Spleen (tissue), 11 donors: ENCODE data around the gene PDE2A. TPM values are rescaled to one million over a fixed set of nuclear protein-coding genes. Genes with fewer than 3 reads are reported as not detected.

ENCODE experiments used
- DNase-seq: peaks from one replicate; pipeline ENCODE4 v3.0.0-alpha.2; 2020
- H3K27ac ChIP-seq, 8 donors: fragments of 200-600 bp; sonication (generic) in 7 of 8; 1 replicate in 4 of 8; 2 replicates in 4 of 8; pipeline versions ENCODE4 v1.5.0 to v1.8.0; 2016 to 2021; ENCODE audit warnings: inconsistent platforms in 4 of 8, mild to moderate bottlenecking in 4 of 8, moderate library complexity in 1 of 8
- H3K27me3 ChIP-seq, 7 donors: fragments of 200-600 bp; sonication (generic) in 6 of 7; replicated peaks in 1 of 7; 1 replicate in 4 of 7; 2 replicates in 3 of 7; pipeline versions ENCODE4 v1.5.0 to v1.8.0; 2016 to 2021; ENCODE audit warnings: inconsistent platforms in 3 of 7, mild to moderate bottlenecking in 1 of 7
- H3K36me3 ChIP-seq, 6 donors: fragments of 200-600 bp; sonication (generic) in 5 of 6; 1 replicate in 4 of 6; 2 replicates in 2 of 6; pipeline versions ENCODE4 v1.5.0 to v1.8.0; 2016 to 2021; ENCODE audit warnings: inconsistent platforms in 2 of 6
- H3K4me1 ChIP-seq, 6 donors: fragments of 200-600 bp; sonication (generic) in 5 of 6; 1 replicate in 3 of 6; 2 replicates in 3 of 6; pipeline versions ENCODE4 v1.5.0 to v1.8.0; 2016 to 2021; ENCODE audit warnings: inconsistent platforms in 3 of 6
- H3K4me3 ChIP-seq, 8 donors: fragments of 200-600 bp; sonication (generic) in 7 of 8; 1 replicate in 4 of 8; 2 replicates in 4 of 8; pipeline versions ENCODE4 v1.5.0 to v1.8.0; 2016 to 2021; ENCODE audit warnings: inconsistent platforms in 4 of 8, mild to moderate bottlenecking in 4 of 8, moderate library complexity in 2 of 8
- H3K9me3 ChIP-seq, 8 donors: fragments of 200-600 bp; sonication (generic) in 7 of 8; 1 replicate in 4 of 8; 2 replicates in 4 of 8; pipeline versions ENCODE4 v1.5.0 to v1.8.0; 2016 to 2021; ENCODE audit warnings: inconsistent platforms in 4 of 8
- CTCF ChIP-seq, 11 experiments: fragments of 200-600 bp in 7 of 11; fragments of 450-650 bp in 4 of 11; sonication (generic) in 4 of 11; IDR thresholded peaks in 8 of 11; conservative IDR thresholded peaks in 3 of 11; 1 replicate in 7 of 11; 2 replicates in 4 of 11; pipeline versions ENCODE4 v1.4.0 to v1.8.0; 2016 to 2021; ENCODE audit warnings: antibody characterized with exemption in 11 of 11, inconsistent platforms in 4 of 11, mild to moderate bottlenecking in 1 of 11
- POLR2A ChIP-seq, 3 donors: fragments of 450-650 bp; IDR thresholded peaks; one replicate each; pipeline ENCODE4 v1.5.1; 2017; ENCODE audit warnings: antibody characterized with exemption in 3 of 3, mild to moderate bottlenecking in 1 of 3
- POLR2AphosphoS5 ChIP-seq, 3 donors: sonication (generic); formaldehyde crosslinking; IDR thresholded peaks; one replicate each; pipeline ENCODE4 v1.5.1; 2017; ENCODE audit warnings: antibody characterized with exemption in 3 of 3
- WGBS, 5 donors: extraction: QIAGEN DNeasy Blood & Tissue Kit in 3 of 5; methylation state at CpG; one replicate each; pipeline versions ENCODE4 v1.1.5 to v1.1.7; 2013 to 2018; 5-methylcytosine and 5-hydroxymethylcytosine counted together
- intact Hi-C: fragments of 100-400 bp; cut with DNase I; formaldehyde crosslinking; loops from one replicate; pipeline ENCODE4 v1.15.0; 2023; ENCODE audit warnings: low total_unique reads
- polyA plus RNA-seq, 3 donors: library from polyadenylated mRNA; stranded (reverse); fragments of 200-250 nt; gene quantifications; one replicate each; pipeline ENCODE4 v1.2.1, GENCODE V29; 2013
- total RNA-seq, 7 donors: library from RNA; depleted of rRNA in 3 of 7; stranded (reverse); fragments of >200 nt in 3 of 7; fragmentation: NEBNext Ultra II Directional in 4 of 7; extraction: Animal tissue kit (Norgen Biotek cat#: 25700) in 4 of 7; gene quantifications; one replicate each; pipeline versions ENCODE4 v1.1.0 to v1.2.1, GENCODE V29; 2016 to 2021
- donor health status: healthy with polysubstance abuse.
- donor health status: DM: no; HTN: no; CAD: no; lungs with moderate emphysema.
- donor health status: DM: no; HTN: no; CAD: no.
- donor health status: Bipolar disorder and iron deficiency.
- donor health status: healthy.
- donor health status: DM: no; HTN: no; CAD: no.
- donor health status: DM: yes; HTN: yes; CAD: no.

PDE2A gene
- total and polyA plus RNA-seq, 10 donors: 58.2 to 584 (median 333) TPM

- H3K4me1 ChIP-seq: peaks cover 45 to 100% (median 90%) of the 10 kb centered on the region in 6 donors
- peak overlapping the region in 5 of 8 donors; percentile 24 to 81 (median 61) for H3K4me3 ChIP-seq
- H3K27me3 ChIP-seq: no peaks in the 10 kb centered on the region
- H3K27ac ChIP-seq: peak overlapping the region in 6 of 8 donors; percentile 4 to 97 (median 92)
- WGBS, 5 donors: 65 to 75% (median 70%) methylated on average over 4 of the region's 4 CpGs
- intact Hi-C loops: no loop called here
- no peak for DNase-seq
- H3K36me3 ChIP-seq: peaks cover 0 to 87% (median 25%) of the 10 kb centered on the region in 6 donors
- TF ChIP-seq CTCF (IDR thresholded peaks at IDR 0.05 in 8 of 11, conservative IDR thresholded peaks at IDR 0.05 in 3 of 11) (no peak), POLR2AphosphoS5 (IDR thresholded peaks at IDR 0.05) (no peak), POLR2A (IDR thresholded peaks at IDR 0.05) (no peak)
- H3K9me3 ChIP-seq: no peaks in the 10 kb centered on the region
Observed at GRCh38 chr11:72719551-72719950, 45.3 kb upstream of the PDE2A start.

DNA sequence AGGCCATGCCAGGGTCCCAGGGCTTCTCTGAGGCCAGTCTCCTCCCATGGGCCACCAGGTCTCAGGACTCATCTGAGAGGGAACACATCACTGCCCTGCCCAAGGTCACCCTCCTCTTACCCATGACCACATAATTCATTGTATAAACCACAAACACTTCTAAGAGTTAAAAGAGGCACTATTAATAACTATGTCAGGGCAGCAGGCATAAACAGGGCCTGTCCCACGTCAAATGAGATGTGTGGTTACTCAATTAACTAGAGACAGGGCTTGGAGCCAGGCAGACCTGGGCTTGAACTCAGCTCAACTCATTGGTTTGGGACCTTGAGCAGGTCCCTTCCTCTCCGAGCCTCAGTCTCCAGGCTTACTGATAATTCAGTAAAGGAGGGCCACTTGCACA, 44.9 kb upstream of the PDE2A start:
- Histone ChIP-seq H3K27ac (peak overlapping the region in 5 of 8 donors; percentile 43 to 97 (median 92)), H3K4me3 (peak overlapping the region in 3 of 8 donors; percentile 61 to 81 (median 71)), H3K27me3 (no peaks in the 10 kb centered on the region), H3K4me1 (peaks cover 44 to 100% (median 90%) of the 10 kb centered on the region in 6 donors), H3K36me3 (peaks cover 0 to 87% (median 23%) of the 10 kb centered on the region in 6 donors), H3K9me3 (no peaks in the 10 kb centered on the region)
- no peak for DNase-seq
- 10 to 40% (median 26%) methylated on average over 2 of the region's 2 CpGs for WGBS, 5 donors
- TF ChIP-seq POLR2AphosphoS5 (IDR thresholded peaks at IDR 0.05) (peak in 1 of 3 donors; percentile 51), CTCF (IDR thresholded peaks at IDR 0.05 in 8 of 11, conservative IDR thresholded peaks at IDR 0.05 in 3 of 11) (no peak)
- intact Hi-C loops: no loop called here

- peak in 2 of 3 donors; percentile 21 to 38 for TF ChIP-seq POLR2AphosphoS5 (IDR thresholded peaks at IDR 0.05)
- no peak for TF ChIP-seq CTCF (IDR thresholded peaks at IDR 0.05 in 8 of 11, conservative IDR thresholded peaks at IDR 0.05 in 3 of 11)
- H3K27ac ChIP-seq: peak overlapping the region in 5 of 8 donors; percentile 32 to 97 (median 92)
- no peaks in the 10 kb centered on the region for H3K27me3 ChIP-seq
- 59 to 75% (median 72%) methylated on average over 7 to 9 of the region's 9 CpGs for WGBS, 5 donors
- H3K4me3 ChIP-seq: peak overlapping the region in 1 of 8 donors; percentile 81
- no peak for DNase-seq
- no peaks in the 10 kb centered on the region for H3K9me3 ChIP-seq
- peaks cover 0 to 87% (median 30%) of the 10 kb centered on the region in 6 donors for H3K36me3 ChIP-seq
- intact Hi-C loops: no loop called here
- H3K4me1 ChIP-seq: peaks cover 44 to 100% (median 85%) of the 10 kb centered on the region in 6 donors
Observed at GRCh38 chr11:72718101-72718501, 43.9 kb upstream of the PDE2A start.

DNA sequence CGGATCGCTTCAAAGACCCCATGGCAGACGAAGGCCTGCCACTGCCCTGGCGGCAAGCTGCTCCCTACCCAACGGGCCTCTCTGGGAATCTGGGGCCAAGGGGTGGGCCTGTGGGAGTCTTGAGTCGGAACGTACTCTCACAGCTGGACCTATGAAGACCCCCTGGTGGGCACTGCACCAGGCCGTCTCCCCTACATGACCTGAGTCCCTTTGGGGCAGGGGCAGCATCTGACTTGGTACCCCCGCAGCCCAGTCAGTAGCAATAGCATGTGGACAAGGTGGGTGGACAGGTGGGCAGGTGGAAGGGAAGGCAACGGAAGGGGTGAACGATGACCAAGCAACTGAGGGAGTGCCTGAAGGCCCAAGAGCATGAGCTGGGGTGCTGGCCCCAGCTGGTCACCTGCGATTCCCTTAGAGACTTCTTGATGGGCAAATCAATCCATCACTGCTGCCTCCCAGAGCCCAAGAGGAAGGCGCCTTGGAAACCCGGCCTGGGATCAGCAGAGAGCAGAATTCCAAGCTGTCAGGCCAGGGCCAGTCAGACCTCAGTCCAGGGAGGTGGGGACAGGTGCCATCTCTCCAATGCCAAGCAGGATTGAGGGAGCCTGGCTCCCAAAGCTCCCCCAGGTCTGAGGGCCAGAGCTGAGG, 42.7 kb upstream of the PDE2A start:
- H3K27ac ChIP-seq: peak overlapping the region in 3 of 8 donors; percentile 4 to 97 (median 93)
- H3K4me3 ChIP-seq: no peak overlapping the region
- no peaks in the 10 kb centered on the region for H3K9me3 ChIP-seq
- intact Hi-C loops: no loop called here
- no peak for DNase-seq
- whole genome bisulfite sequencing, 5 donors: 87 to 95% (median 92%) methylated on average over 7 to 14 of the region's 14 CpGs
- H3K36me3 ChIP-seq: peaks cover 0 to 96% (median 34%) of the 10 kb centered on the region in 6 donors
- H3K27me3 ChIP-seq: no peaks in the 10 kb centered on the region
- peaks cover 40 to 100% (median 84%) of the 10 kb centered on the region in 6 donors for H3K4me1 ChIP-seq
- no peak for TF ChIP-seq POLR2AphosphoS5 (IDR thresholded peaks at IDR 0.05)
- no peak for TF ChIP-seq CTCF (IDR thresholded peaks at IDR 0.05 in 8 of 11, conservative IDR thresholded peaks at IDR 0.05 in 3 of 11)
- TF ChIP-seq POLR2A (IDR thresholded peaks at IDR 0.05): no peak
